HCT116 (cell line): ENCODE measurements around the gene FBXL14. TPM values are rescaled to one million over a fixed set of nuclear protein-coding genes. Genes with fewer than 3 reads are reported as not detected.

Experiments
- ATAC-seq: fragments of 200-7000 bp; cut with Tn5 transposase; 2 replicates; pipeline ENCODE4 v1.9.1; 2020; ENCODE audit warnings: mild to moderate bottlenecking, moderate library complexity
- BruUV-seq: library from RNA; stranded (reverse); fragments of 400-500 nt; replicated peaks from 2 replicates; lab custom pipeline; 2021; lab: Mats Ljungman, UMichigan
- CTCF ChIA-PET: fragments of 300-600 bp; sonication (Branson Sonifier 250); formaldehyde crosslinking; loops from one replicate; lab custom pipeline; 2021; ENCODE audit warnings: antibody characterized with exemption; lab: Charles Lee
- POLR2A ChIA-PET: fragments of 300-600, 350-600 bp; sonication (Branson Sonifier 250); formaldehyde crosslinking; loops from one replicate; lab custom pipeline; 2021; ENCODE audit warnings: antibody characterized with exemption; lab: Charles Lee
- RAD21 ChIA-PET, 2 experiments: fragments of 300-600 bp; sonication (Branson Sonifier 250); formaldehyde crosslinking; loops; one replicate each; lab custom pipeline; 2023; ENCODE audit warnings: low total read pairs in 2 of 2; ENCODE audit not compliant: uncharacterized antibody in 2 of 2, unreplicated experiment in 2 of 2, low non-redundant PET in 1 of 2; lab: Charles Lee
- DNase-seq: peaks from one replicate; pipeline ENCODE4 v3.0.0-alpha.2; 2010; ENCODE audit warnings: low read depth, low spot score
- H2AFZ ChIP-seq: fragments of 200-600 bp; shearing (Covaris generic), sonication (generic); 2 replicates; pipeline ENCODE4 v1.6.1; 2017; ENCODE audit warnings: low read depth, mixed run types, mixed read lengths, antibody characterized with exemption, low read length; ENCODE audit not compliant: poor library complexity, severe bottlenecking
- H3K27ac ChIP-seq: 2 replicates; pipeline ENCODE4 v1.5.1; 2012; ENCODE audit warnings: low read depth, low read length
- H3K27me3 ChIP-seq: fragments of 200-600 bp; sonication (generic); 2 replicates; pipeline ENCODE4 v1.6.1; 2016; ENCODE audit warnings: mixed run types, low read length, mixed read lengths; ENCODE audit not compliant: insufficient read depth
- H3K36me3 ChIP-seq, 2 experiments: fragments of 200-500 bp in 1 of 2; fragments of 200-600 bp in 1 of 2; sonication (Bioruptor generic) in 1 of 2; sonication (generic) in 1 of 2; 2 replicates each; pipeline versions ENCODE4 v1.5.1 to v1.6.1; 2014 to 2016; ENCODE audit warnings: low read length in 2 of 2, inconsistent platforms in 1 of 2, mixed read lengths in 1 of 2, mixed run types in 1 of 2; ENCODE audit not compliant: insufficient read depth in 2 of 2, control insufficient read depth in 1 of 2
- H3K4me1 ChIP-seq, 2 experiments: fragments of 200-600 bp in 1 of 2; sonication (generic) in 1 of 2; 2 replicates each; pipeline versions ENCODE4 v1.5.1 to v1.6.1; 2012 to 2017; ENCODE audit warnings: low read length in 2 of 2, inconsistent platforms in 1 of 2, mild to moderate bottlenecking in 1 of 2, mixed read lengths in 1 of 2, mixed run types in 1 of 2, moderate library complexity in 1 of 2; ENCODE audit not compliant: insufficient read depth in 2 of 2, control insufficient read depth in 1 of 2
- H3K4me2 ChIP-seq: fragments of 200-600 bp; sonication (generic); 2 replicates; pipeline ENCODE4 v1.6.1; 2017; ENCODE audit warnings: mixed run types, low read length, mixed read lengths
- H3K4me3 ChIP-seq, 2 experiments: fragments of 200-600 bp in 1 of 2; sonication (generic) in 1 of 2; replicated peaks in 1 of 2; 2 replicates each; pipeline ENCODE4 v1.5.1; 2011 to 2016; ENCODE audit warnings: low read length in 2 of 2, control low read depth in 1 of 2, low read depth in 1 of 2, mild to moderate bottlenecking in 1 of 2, mixed read lengths in 1 of 2, mixed run types in 1 of 2
- H3K79me2 ChIP-seq: fragments of 200-600 bp; sonication (generic); 2 replicates; pipeline ENCODE4 v1.6.1; 2017; ENCODE audit warnings: mild to moderate bottlenecking, mixed run types, low read length, moderate library complexity, mixed read lengths; ENCODE audit not compliant: insufficient read depth
- H3K9ac ChIP-seq: fragments of 200-600 bp; sonication (generic); 2 replicates; pipeline ENCODE4 v1.6.1; 2016; ENCODE audit warnings: low read length, mixed read lengths
- H3K9me2 ChIP-seq: fragments of 200-600 bp; sonication (generic), shearing (Covaris generic); 2 replicates; pipeline ENCODE4 v1.6.1; 2017; ENCODE audit warnings: mixed run types, mild to moderate bottlenecking, moderate library complexity; ENCODE audit not compliant: insufficient read depth
- H3K9me3 ChIP-seq, 2 experiments: fragments of 200-500 bp in 1 of 2; fragments of 200-600 bp in 1 of 2; sonication (Bioruptor generic) in 1 of 2; sonication (generic) in 1 of 2; 2 replicates each; pipeline ENCODE4 v1.6.1; 2014 to 2017; ENCODE audit warnings: low read length in 2 of 2, mixed read lengths in 2 of 2, inconsistent platforms in 1 of 2, low read depth in 1 of 2, mild to moderate bottlenecking in 1 of 2, mixed run types in 1 of 2, moderate library complexity in 1 of 2; ENCODE audit not compliant: control insufficient read depth in 1 of 2, insufficient read depth in 1 of 2
- H4K20me1 ChIP-seq: fragments of 200-600 bp; sonication (generic), shearing (Covaris generic); 2 replicates; pipeline ENCODE4 v1.6.1; 2017; ENCODE audit warnings: mixed run types, mild to moderate bottlenecking, moderate library complexity; ENCODE audit not compliant: insufficient read depth
- ATF3 ChIP-seq: IDR thresholded peaks from 2 replicates; pipeline ENCODE4 v1.6.1; 2012
- CBX3 ChIP-seq: IDR thresholded peaks from 2 replicates; pipeline ENCODE4 v1.6.1; 2012; ENCODE audit warnings: low read depth
- CEBPB ChIP-seq: IDR thresholded peaks from 2 replicates; pipeline ENCODE4 v1.6.1; 2012; ENCODE audit warnings: low read depth
- CTCF ChIP-seq, 3 experiments: fragments of 200-600 bp in 1 of 3; sonication (generic) in 1 of 3; IDR thresholded peaks in 2 of 3; conservative IDR thresholded peaks in 1 of 3; 2 replicates each; pipeline ENCODE4 v1.5.1; 2012 to 2017; ENCODE audit warnings: low read depth in 2 of 3, low read length in 2 of 3, antibody characterized with exemption in 1 of 3, borderline replicate concordance in 1 of 3, control low read depth in 1 of 3, mild to moderate bottlenecking in 1 of 3, mixed read lengths in 1 of 3, mixed run types in 1 of 3, moderate library complexity in 1 of 3; ENCODE audit not compliant: insufficient read depth in 1 of 3
- EGR1 ChIP-seq: IDR thresholded peaks from 2 replicates; pipeline ENCODE4 v1.6.1; 2012; ENCODE audit warnings: low read depth
- ELF1 ChIP-seq: IDR thresholded peaks from 2 replicates; pipeline ENCODE4 v1.6.1; 2012; ENCODE audit warnings: low read depth, borderline replicate concordance
- EZH2 ChIP-seq: fragments of 200-600 bp; sonication (generic); IDR thresholded peaks from 2 replicates; pipeline ENCODE4 v1.6.1; 2017; ENCODE audit warnings: antibody characterized with exemption, mixed run types
- EZH2phosphoT487 ChIP-seq: fragments of 200-600 bp; IDR thresholded peaks from 2 replicates; pipeline ENCODE4 v1.6.1; 2018; ENCODE audit warnings: antibody characterized with exemption, borderline replicate concordance
- FOSL1 ChIP-seq: IDR thresholded peaks from 2 replicates; pipeline ENCODE4 v1.6.1; 2012; ENCODE audit warnings: low read depth
- JUND ChIP-seq: IDR thresholded peaks from 2 replicates; pipeline ENCODE4 v1.6.1; 2012
- MAX ChIP-seq: IDR thresholded peaks from 2 replicates; pipeline ENCODE4 v1.6.1; 2012
- POLR2AphosphoS5 ChIP-seq: IDR thresholded peaks from 2 replicates; pipeline ENCODE4 v1.6.1; 2011; ENCODE audit warnings: mild to moderate bottlenecking, low read depth, low read length, moderate library complexity
- RAD21 ChIP-seq: IDR thresholded peaks from 2 replicates; pipeline ENCODE4 v1.6.1; 2012; ENCODE audit warnings: low read depth, mild to moderate bottlenecking
- SIN3A ChIP-seq: IDR thresholded peaks from 2 replicates; pipeline ENCODE4 v1.6.1; 2012; ENCODE audit warnings: low read depth
- SP1 ChIP-seq: IDR thresholded peaks from 2 replicates; pipeline ENCODE4 v1.6.1; 2012; ENCODE audit warnings: low read depth
- SRF ChIP-seq: IDR thresholded peaks from 2 replicates; pipeline ENCODE4 v1.6.1; 2012; ENCODE audit warnings: low read depth
- TCF7L2 ChIP-seq: IDR thresholded peaks from 2 replicates; pipeline ENCODE4 v1.7.0; 2011; ENCODE audit warnings: borderline replicate concordance, inconsistent platforms; ENCODE audit not compliant: insufficient read depth, insufficient read length; ENCODE audit errors: extremely low read depth
- ZFX ChIP-seq: fragments of 450-650 bp; IDR thresholded peaks from 2 replicates; pipeline ENCODE4 v1.6.1; 2017
- intact Hi-C: fragments of 100-400 bp; cut with micrococcal nuclease; formaldehyde crosslinking; loops from 2 replicates; pipeline ENCODE4 v1.10.0; 2022
- total RNA-seq: library from RNA; stranded (reverse); gene quantifications from one replicate; pipeline ENCODE4 v1.2.1, GENCODE V29; 2021; ENCODE audit not compliant: unreplicated experiment

Gene FBXL14
- total RNA-seq, 1 experiment from 2014 or later, result 19.0 TPM

- TF ChIP-seq POLR2AphosphoS5, result no peak
- TF ChIP-seq RAD21, result no peak
- no peak for TF ChIP-seq EGR1
- no peak for TF ChIP-seq SP1
- TF ChIP-seq ZFX, result no peak
- TF ChIP-seq FOSL1, result no peak
- no peak for TF ChIP-seq TCF7L2
- TF ChIP-seq SIN3A, result no peak
- no peak for TF ChIP-seq SRF
These were observed 51.8 kb downstream of the FBXL14 start (continued) for GRCh38 chr12:1542599-1542998.

- intact Hi-C loops, result no loop called here
- DNase-seq, result peak; percentile 73
- no peak overlapping the region for H3K9ac ChIP-seq
- no peaks in the 10 kb centered on the region for H3K9me3 ChIP-seq
- no peaks in the 10 kb centered on the region for H3K9me2 ChIP-seq
- ChIA-PET POLR2A (no interaction called here), CTCF (interaction anchor here (0.9 to 2.0 kb wide), 2 partner anchors 43 to 423 kb away, joined by 4 to 7 read pairs; no protein-coding TSS in a partner anchor), RAD21 (interaction anchor here (1.2 to 1.5 kb wide), 3 partner anchors 66 to 423 kb away, joined by 3 to 6 read pairs (median 5); no protein-coding TSS in a partner anchor)
- H3K27ac ChIP-seq, result no peak overlapping the region
- H3K4me1 ChIP-seq, result peaks cover 16 to 23% of the 10 kb centered on the region in 2 experiments
- H3K27me3 ChIP-seq, result peaks cover 22% of the 10 kb centered on the region; the same call in 1 of the 2 replicates
- TF ChIP-seq SP1 (peak; percentile 79), MAX (peak; percentile 63), CTCF (IDR thresholded peaks at IDR 0.05 in 2 of 3, conservative IDR thresholded peaks at IDR 0.05 in 1 of 3; ENCODE audit: borderline replicate concordance in 1 of 3, insufficient read depth in 1 of 3, low read depth in 2 of 3, low read length in 2 of 3) (no peak), RAD21 (peak; percentile 31), SIN3A (peak; percentile 55; the same call in 1 of the 2 replicates), CEBPB (peak; percentile 65), JUND (peak; percentile 89), FOSL1 (peak; percentile 98), ELF1 (no peak; the same call in 1 of the 2 replicates), ATF3 (no peak), EGR1 (no peak), EZH2 (no peak), TCF7L2 (no peak), EZH2phosphoT487 (no peak), SRF (peak; percentile 77), POLR2AphosphoS5 (0 out of 2 replicates have a peak, but pooled peaks have one; percentile 16), ZFX (no peak), CBX3 (peak; percentile 84; the same call in 1 of the 2 replicates)
- peak overlapping the region; percentile 69 for H3K4me2 ChIP-seq
- no peaks in the 10 kb centered on the region for H3K36me3 ChIP-seq
- peak overlapping the region in 1 of 2 experiments; percentile 25; a peak in 2 of 4 replicates for H3K4me3 ChIP-seq
- no peaks in the 10 kb centered on the region for H4K20me1 ChIP-seq
- ATAC-seq, result peak; percentile 92
- H3K79me2 ChIP-seq, result no peaks in the 10 kb centered on the region
- BruUV-seq, result no TSS peak
- H2AFZ ChIP-seq, result peak overlapping the region; percentile 13
These were observed 53.7 kb downstream of the FBXL14 start for GRCh38 chr12:1540690-1541089.
